GM23338 (cell line): Measurements from ENCODE around the gene MARVELD3. TPM values are rescaled to one million over a fixed set of nuclear protein-coding genes. Genes with fewer than 3 reads are reported as not detected.

ENCODE experiments used
- ATAC-seq: fragments of 200-7000 bp; cut with Tn5 transposase; 3 replicates; pipeline ENCODE4 v1.9.1; 2020
- DNase-seq: peaks from one replicate; pipeline ENCODE4 v3.0.0-alpha.2; 2015; ENCODE audit warnings: low spot score
- H2AFZ ChIP-seq: fragments of 200-600 bp; sonication (generic); 2 replicates; pipeline ENCODE4 v1.8.0; 2016; ENCODE audit warnings: antibody characterized with exemption, mild to moderate bottlenecking, moderate library complexity
- H3F3A ChIP-seq: fragments of 200-600 bp; sonication (generic); replicated peaks from 2 replicates; pipeline ENCODE4 v1.8.0; 2017; ENCODE audit warnings: antibody characterized with exemption, mixed run types, low read depth
- H3K27ac ChIP-seq: fragments of 200-600 bp; sonication (generic); 2 replicates; pipeline ENCODE4 v1.6.1; 2016; ENCODE audit warnings: low read depth
- H3K27me3 ChIP-seq: fragments of 200-600 bp; sonication (generic); 2 replicates; pipeline ENCODE4 v1.8.0; 2016; ENCODE audit warnings: mild to moderate bottlenecking, mixed run types, moderate library complexity; ENCODE audit not compliant: insufficient read depth
- H3K36me3 ChIP-seq: fragments of 200-600 bp; sonication (generic); 2 replicates; pipeline ENCODE4 v1.8.0; 2016; ENCODE audit warnings: mild to moderate bottlenecking; ENCODE audit not compliant: insufficient read depth
- H3K4me1 ChIP-seq: fragments of 200-600 bp; sonication (generic); 2 replicates; pipeline ENCODE4 v1.8.0; 2016; ENCODE audit warnings: mild to moderate bottlenecking, moderate library complexity; ENCODE audit not compliant: insufficient read depth
- H3K4me2 ChIP-seq: fragments of 200-600 bp; sonication (generic); 2 replicates; pipeline ENCODE4 v1.7.1; 2017; ENCODE audit warnings: mixed run types
- H3K4me3 ChIP-seq: fragments of 200-600 bp; sonication (generic); 2 replicates; pipeline ENCODE4 v1.6.1; 2016; ENCODE audit warnings: mixed run types
- H3K79me2 ChIP-seq: fragments of 200-600 bp; sonication (generic); replicated peaks from 2 replicates; pipeline ENCODE4 v1.8.0; 2017; ENCODE audit warnings: mild to moderate bottlenecking; ENCODE audit not compliant: insufficient read depth
- H3K9me2 ChIP-seq: fragments of 200-600 bp; sonication (generic); 2 replicates; pipeline ENCODE4 v1.8.0; 2017; ENCODE audit not compliant: insufficient read depth
- H4K20me1 ChIP-seq: fragments of 200-600 bp; sonication (generic); replicated peaks from 2 replicates; pipeline ENCODE4 v1.8.0; 2017; ENCODE audit warnings: mild to moderate bottlenecking; ENCODE audit not compliant: insufficient read depth
- H3K27ac Mint-ChIP-seq: 2 replicates; pipeline ENCODE4 v1.8.0; 2020; ENCODE audit warnings: inconsistent platforms, mild to moderate bottlenecking, moderate library complexity, mixed read lengths
- H3K27me3 Mint-ChIP-seq: 3 replicates; pipeline ENCODE4 v1.8.0; 2022; ENCODE audit warnings: low read depth, mild to moderate bottlenecking, moderate library complexity, mixed read lengths, inconsistent platforms; ENCODE audit not compliant: insufficient read depth, poor library complexity
- H3K36me3 Mint-ChIP-seq: 3 replicates; pipeline ENCODE4 v1.8.0; 2021; ENCODE audit warnings: low read depth, mild to moderate bottlenecking, inconsistent platforms, moderate library complexity, mixed read lengths
- H3K4me1 Mint-ChIP-seq: 3 replicates; pipeline ENCODE4 v1.8.0; 2020; ENCODE audit warnings: mild to moderate bottlenecking, inconsistent platforms, mixed read lengths
- H3K4me3 Mint-ChIP-seq: 3 replicates; pipeline ENCODE4 v1.8.0; 2021; ENCODE audit warnings: moderate library complexity, mild to moderate bottlenecking, inconsistent platforms, mixed read lengths
- H3K9me3 Mint-ChIP-seq: 3 replicates; pipeline ENCODE4 v1.8.0; 2020; ENCODE audit warnings: moderate library complexity, mild to moderate bottlenecking, inconsistent platforms, mixed read lengths
- CREB1 ChIP-seq: fragments of 250-450 bp; sonication (Bioruptor Pico); IDR thresholded peaks from 2 replicates; pipeline ENCODE4 v1.5.0; 2020; ENCODE audit warnings: low read depth, mild to moderate bottlenecking, moderate library complexity
- EZH2 ChIP-seq: fragments of 200-600 bp; sonication (generic); IDR thresholded peaks from one replicate; pipeline ENCODE4 v1.8.0; 2017; ENCODE audit warnings: antibody characterized with exemption, mild to moderate bottlenecking, low read depth; ENCODE audit not compliant: unreplicated experiment
- EZH2phosphoT487 ChIP-seq: fragments of 200-600 bp; sonication (generic); IDR thresholded peaks from one replicate; pipeline ENCODE4 v1.8.1; 2018; ENCODE audit warnings: antibody characterized with exemption; ENCODE audit not compliant: unreplicated experiment
- JUNB ChIP-seq: IDR thresholded peaks from one replicate; pipeline ENCODE4 v1.6.1; 2016; ENCODE audit warnings: antibody characterized with exemption; ENCODE audit not compliant: unreplicated experiment
- NANOG ChIP-seq: IDR thresholded peaks from 2 replicates; pipeline ENCODE4 v1.6.1; 2016; ENCODE audit warnings: antibody characterized with exemption, borderline replicate concordance
- POLR2AphosphoS5 ChIP-seq: IDR thresholded peaks from 2 replicates; pipeline ENCODE4 v1.6.1; 2016; ENCODE audit warnings: antibody characterized with exemption, low read depth
- STAT1 ChIP-seq: IDR thresholded peaks from one replicate; pipeline ENCODE4 v1.6.1; 2016; ENCODE audit warnings: antibody characterized with exemption; ENCODE audit not compliant: unreplicated experiment
- ZNF114 ChIP-seq: fragments of 250-450 bp; sonication (Bioruptor Pico); IDR thresholded peaks from 2 replicates; pipeline ENCODE4 v1.5.0; 2020; ENCODE audit warnings: mild to moderate bottlenecking, moderate library complexity
- ZNF331 ChIP-seq: fragments of 250-450 bp; sonication (Bioruptor Pico); IDR thresholded peaks from 2 replicates; pipeline ENCODE4 v1.5.0; 2020; ENCODE audit warnings: low read depth, mild to moderate bottlenecking, moderate library complexity
- polyA plus RNA-seq: library from polyadenylated mRNA; unstranded; fragments of >200 nt; fragmentation: Nextera tagmentation; extraction: Ambion mirVana; gene quantifications from 2 replicates; pipeline ENCODE4 v1.2.1, GENCODE V29; 2016
- total RNA-seq: library from RNA; depleted of rRNA; stranded (reverse); fragments of >200 nt; shearing (Covaris generic); gene quantifications from 2 replicates; pipeline ENCODE4 v1.2.3, GENCODE V29; 2014
- TF ChIP-seq, protein P1 (sequence below): IDR thresholded peaks from one replicate; pipeline ENCODE4 v1.6.1; 2018; ENCODE audit warnings: antibody characterized with exemption; ENCODE audit not compliant: unreplicated experiment
- TF ChIP-seq, protein P2 (sequence below), 2 experiments: fragments of 200-600 bp in 1 of 2; sonication (generic) in 1 of 2; conservative IDR thresholded peaks; 2 replicates each; pipeline versions ENCODE4 v1.5.1 to v1.6.1; 2016 to 2017; ENCODE audit warnings: antibody characterized with exemption in 2 of 2, low read depth in 2 of 2, mild to moderate bottlenecking in 2 of 2, moderate library complexity in 1 of 2
- TF ChIP-seq, protein P3 (sequence below): fragments of 250-450 bp; sonication (Bioruptor Pico); IDR thresholded peaks from 2 replicates; pipeline ENCODE4 v1.5.0; 2020; ENCODE audit warnings: mild to moderate bottlenecking, moderate library complexity
- TF ChIP-seq, protein P4 (sequence below): IDR thresholded peaks from 2 replicates; pipeline ENCODE4 v1.6.1; 2016; ENCODE audit warnings: antibody characterized with exemption

MARVELD3 gene
- total and polyA plus RNA-seq, 2 experiments from 2014 or later: 23.4 to 32.7 TPM

DNA sequence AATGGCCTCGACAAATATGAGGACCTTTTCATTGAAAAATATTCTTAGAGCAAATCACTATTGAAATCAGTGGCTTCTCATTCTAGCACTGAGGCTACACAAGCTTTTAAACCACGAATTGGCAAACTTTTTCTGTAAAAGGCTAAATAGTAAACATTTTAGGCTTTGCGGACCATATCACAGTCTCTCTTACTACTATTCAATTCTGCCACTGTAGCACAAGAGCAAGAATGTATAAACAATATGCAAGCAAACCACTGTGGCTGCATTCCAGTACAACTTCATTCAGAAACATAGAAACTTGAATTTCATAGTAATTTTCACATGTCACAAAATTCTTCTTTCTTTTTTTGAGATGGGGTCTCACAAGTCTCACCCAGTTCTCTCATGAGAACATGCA is 49.4 kb downstream of the MARVELD3 start:
- Mint-ChIP-seq H3K27ac (no peak overlapping the region), H3K27me3 (peaks cover 1% of the 10 kb centered on the region), H3K9me3 (no peaks in the 10 kb centered on the region), H3K36me3 (peaks cover 64% of the 10 kb centered on the region), H3K4me1 (no peaks in the 10 kb centered on the region), H3K4me3 (no peak overlapping the region)
- 0 out of 2 replicates have a peak, but pooled peaks cover 3% of the 10 kb centered on the region for H3F3A ChIP-seq
- no peak overlapping the region for H3K4me2 ChIP-seq
- no peak overlapping the region for H3K4me3 ChIP-seq
- ATAC-seq (no peak), DNase-seq (no peak)
- no peak overlapping the region for H3K27ac ChIP-seq
- H3K36me3 ChIP-seq: peaks cover 31% of the 10 kb centered on the region
- H3K9me2 ChIP-seq: no peaks in the 10 kb centered on the region
- no peak overlapping the region for H2AFZ ChIP-seq
- no peaks in the 10 kb centered on the region for H3K4me1 ChIP-seq
- no peaks in the 10 kb centered on the region for H4K20me1 ChIP-seq
- H3K79me2 ChIP-seq: no peaks in the 10 kb centered on the region
- TF ChIP-seq POLR2AphosphoS5 (no peak), EZH2phosphoT487 (no peak), NANOG (no peak), ZNF331 (CRISPR knock-in tag) (no peak), JUNB (no peak), STAT1 (no peak), ZNF114 (CRISPR knock-in tag) (no peak), EZH2 (no peak), CREB1 (no peak)
- TF ChIP-seq, protein P1, sequence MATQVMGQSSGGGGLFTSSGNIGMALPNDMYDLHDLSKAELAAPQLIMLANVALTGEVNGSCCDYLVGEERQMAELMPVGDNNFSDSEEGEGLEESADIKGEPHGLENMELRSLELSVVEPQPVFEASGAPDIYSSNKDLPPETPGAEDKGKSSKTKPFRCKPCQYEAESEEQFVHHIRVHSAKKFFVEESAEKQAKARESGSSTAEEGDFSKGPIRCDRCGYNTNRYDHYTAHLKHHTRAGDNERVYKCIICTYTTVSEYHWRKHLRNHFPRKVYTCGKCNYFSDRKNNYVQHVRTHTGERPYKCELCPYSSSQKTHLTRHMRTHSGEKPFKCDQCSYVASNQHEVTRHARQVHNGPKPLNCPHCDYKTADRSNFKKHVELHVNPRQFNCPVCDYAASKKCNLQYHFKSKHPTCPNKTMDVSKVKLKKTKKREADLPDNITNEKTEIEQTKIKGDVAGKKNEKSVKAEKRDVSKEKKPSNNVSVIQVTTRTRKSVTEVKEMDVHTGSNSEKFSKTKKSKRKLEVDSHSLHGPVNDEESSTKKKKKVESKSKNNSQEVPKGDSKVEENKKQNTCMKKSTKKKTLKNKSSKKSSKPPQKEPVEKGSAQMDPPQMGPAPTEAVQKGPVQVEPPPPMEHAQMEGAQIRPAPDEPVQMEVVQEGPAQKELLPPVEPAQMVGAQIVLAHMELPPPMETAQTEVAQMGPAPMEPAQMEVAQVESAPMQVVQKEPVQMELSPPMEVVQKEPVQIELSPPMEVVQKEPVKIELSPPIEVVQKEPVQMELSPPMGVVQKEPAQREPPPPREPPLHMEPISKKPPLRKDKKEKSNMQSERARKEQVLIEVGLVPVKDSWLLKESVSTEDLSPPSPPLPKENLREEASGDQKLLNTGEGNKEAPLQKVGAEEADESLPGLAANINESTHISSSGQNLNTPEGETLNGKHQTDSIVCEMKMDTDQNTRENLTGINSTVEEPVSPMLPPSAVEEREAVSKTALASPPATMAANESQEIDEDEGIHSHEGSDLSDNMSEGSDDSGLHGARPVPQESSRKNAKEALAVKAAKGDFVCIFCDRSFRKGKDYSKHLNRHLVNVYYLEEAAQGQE: no peak
- TF ChIP-seq, protein P2, sequence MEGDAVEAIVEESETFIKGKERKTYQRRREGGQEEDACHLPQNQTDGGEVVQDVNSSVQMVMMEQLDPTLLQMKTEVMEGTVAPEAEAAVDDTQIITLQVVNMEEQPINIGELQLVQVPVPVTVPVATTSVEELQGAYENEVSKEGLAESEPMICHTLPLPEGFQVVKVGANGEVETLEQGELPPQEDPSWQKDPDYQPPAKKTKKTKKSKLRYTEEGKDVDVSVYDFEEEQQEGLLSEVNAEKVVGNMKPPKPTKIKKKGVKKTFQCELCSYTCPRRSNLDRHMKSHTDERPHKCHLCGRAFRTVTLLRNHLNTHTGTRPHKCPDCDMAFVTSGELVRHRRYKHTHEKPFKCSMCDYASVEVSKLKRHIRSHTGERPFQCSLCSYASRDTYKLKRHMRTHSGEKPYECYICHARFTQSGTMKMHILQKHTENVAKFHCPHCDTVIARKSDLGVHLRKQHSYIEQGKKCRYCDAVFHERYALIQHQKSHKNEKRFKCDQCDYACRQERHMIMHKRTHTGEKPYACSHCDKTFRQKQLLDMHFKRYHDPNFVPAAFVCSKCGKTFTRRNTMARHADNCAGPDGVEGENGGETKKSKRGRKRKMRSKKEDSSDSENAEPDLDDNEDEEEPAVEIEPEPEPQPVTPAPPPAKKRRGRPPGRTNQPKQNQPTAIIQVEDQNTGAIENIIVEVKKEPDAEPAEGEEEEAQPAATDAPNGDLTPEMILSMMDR (conservative IDR thresholded peaks at IDR 0.05; ENCODE audit: low read depth in 2 of 2): no peak
- TF ChIP-seq, protein P3, sequence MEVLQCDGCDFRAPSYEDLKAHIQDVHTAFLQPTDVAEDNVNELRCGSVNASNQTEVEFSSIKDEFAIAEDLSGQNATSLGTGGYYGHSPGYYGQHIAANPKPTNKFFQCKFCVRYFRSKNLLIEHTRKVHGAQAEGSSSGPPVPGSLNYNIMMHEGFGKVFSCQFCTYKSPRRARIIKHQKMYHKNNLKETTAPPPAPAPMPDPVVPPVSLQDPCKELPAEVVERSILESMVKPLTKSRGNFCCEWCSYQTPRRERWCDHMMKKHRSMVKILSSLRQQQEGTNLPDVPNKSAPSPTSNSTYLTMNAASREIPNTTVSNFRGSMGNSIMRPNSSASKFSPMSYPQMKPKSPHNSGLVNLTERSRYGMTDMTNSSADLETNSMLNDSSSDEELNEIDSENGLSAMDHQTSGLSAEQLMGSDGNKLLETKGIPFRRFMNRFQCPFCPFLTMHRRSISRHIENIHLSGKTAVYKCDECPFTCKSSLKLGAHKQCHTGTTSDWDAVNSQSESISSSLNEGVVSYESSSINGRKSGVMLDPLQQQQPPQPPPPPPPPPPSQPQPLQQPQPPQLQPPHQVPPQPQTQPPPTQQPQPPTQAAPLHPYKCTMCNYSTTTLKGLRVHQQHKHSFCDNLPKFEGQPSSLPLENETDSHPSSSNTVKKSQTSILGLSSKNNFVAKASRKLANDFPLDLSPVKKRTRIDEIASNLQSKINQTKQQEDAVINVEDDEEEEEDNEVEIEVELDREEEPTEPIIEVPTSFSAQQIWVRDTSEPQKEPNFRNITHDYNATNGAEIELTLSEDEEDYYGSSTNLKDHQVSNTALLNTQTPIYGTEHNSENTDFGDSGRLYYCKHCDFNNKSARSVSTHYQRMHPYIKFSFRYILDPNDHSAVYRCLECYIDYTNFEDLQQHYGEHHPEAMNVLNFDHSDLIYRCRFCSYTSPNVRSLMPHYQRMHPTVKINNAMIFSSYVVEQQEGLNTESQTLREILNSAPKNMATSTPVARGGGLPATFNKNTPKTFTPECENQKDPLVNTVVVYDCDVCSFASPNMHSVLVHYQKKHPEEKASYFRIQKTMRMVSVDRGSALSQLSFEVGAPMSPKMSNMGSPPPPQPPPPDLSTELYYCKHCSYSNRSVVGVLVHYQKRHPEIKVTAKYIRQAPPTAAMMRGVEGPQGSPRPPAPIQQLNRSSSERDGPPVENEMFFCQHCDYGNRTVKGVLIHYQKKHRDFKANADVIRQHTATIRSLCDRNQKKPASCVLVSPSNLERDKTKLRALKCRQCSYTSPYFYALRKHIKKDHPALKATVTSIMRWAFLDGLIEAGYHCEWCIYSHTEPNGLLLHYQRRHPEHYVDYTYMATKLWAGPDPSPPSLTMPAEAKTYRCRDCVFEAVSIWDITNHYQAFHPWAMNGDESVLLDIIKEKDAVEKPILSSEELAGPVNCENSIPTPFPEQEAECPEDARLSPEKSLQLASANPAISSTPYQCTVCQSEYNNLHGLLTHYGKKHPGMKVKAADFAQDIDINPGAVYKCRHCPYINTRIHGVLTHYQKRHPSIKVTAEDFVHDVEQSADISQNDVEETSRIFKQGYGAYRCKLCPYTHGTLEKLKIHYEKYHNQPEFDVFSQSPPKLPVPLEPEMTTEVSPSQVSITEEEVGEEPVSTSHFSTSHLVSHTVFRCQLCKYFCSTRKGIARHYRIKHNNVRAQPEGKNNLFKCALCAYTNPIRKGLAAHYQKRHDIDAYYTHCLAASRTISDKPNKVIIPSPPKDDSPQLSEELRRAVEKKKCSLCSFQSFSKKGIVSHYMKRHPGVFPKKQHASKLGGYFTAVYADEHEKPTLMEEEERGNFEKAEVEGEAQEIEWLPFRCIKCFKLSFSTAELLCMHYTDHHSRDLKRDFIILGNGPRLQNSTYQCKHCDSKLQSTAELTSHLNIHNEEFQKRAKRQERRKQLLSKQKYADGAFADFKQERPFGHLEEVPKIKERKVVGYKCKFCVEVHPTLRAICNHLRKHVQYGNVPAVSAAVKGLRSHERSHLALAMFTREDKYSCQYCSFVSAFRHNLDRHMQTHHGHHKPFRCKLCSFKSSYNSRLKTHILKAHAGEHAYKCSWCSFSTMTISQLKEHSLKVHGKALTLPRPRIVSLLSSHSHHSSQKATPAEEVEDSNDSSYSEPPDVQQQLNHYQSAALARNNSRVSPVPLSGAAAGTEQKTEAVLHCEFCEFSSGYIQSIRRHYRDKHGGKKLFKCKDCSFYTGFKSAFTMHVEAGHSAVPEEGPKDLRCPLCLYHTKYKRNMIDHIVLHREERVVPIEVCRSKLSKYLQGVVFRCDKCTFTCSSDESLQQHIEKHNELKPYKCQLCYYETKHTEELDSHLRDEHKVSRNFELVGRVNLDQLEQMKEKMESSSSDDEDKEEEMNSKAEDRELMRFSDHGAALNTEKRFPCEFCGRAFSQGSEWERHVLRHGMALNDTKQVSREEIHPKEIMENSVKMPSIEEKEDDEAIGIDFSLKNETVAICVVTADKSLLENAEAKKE (CRISPR knock-in tag): no peak
- TF ChIP-seq, protein P4, sequence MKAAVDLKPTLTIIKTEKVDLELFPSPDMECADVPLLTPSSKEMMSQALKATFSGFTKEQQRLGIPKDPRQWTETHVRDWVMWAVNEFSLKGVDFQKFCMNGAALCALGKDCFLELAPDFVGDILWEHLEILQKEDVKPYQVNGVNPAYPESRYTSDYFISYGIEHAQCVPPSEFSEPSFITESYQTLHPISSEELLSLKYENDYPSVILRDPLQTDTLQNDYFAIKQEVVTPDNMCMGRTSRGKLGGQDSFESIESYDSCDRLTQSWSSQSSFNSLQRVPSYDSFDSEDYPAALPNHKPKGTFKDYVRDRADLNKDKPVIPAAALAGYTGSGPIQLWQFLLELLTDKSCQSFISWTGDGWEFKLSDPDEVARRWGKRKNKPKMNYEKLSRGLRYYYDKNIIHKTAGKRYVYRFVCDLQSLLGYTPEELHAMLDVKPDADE: no peak
- no peaks in the 10 kb centered on the region for H3K27me3 ChIP-seq
